ENCODE measurements around the gene MPPED1. TPM values are rescaled to one million over a fixed set of nuclear protein-coding genes. Genes with fewer than 3 reads are reported as not detected.

MPPED1 gene
- total RNA-seq, 2 experiments from 2014 or later: not detected

GRCh38 chr22:43507235-43507634 lies 95.4 kb downstream of the MPPED1 start:
- no peak overlapping the region for H3K4me3 Mint-ChIP-seq
- no peaks in the 10 kb centered on the region for H3K4me1 Mint-ChIP-seq
- DNase-seq: no peak
- H3K36me3 Mint-ChIP-seq: no peaks in the 10 kb centered on the region
- H3K27me3 Mint-ChIP-seq: no peaks in the 10 kb centered on the region
- no peak overlapping the region for H3K27ac Mint-ChIP-seq
- H3K9me3 Mint-ChIP-seq: no peaks in the 10 kb centered on the region

- Mint-ChIP-seq H3K27me3 (no peaks in the 10 kb centered on the region), H3K36me3 (no peaks in the 10 kb centered on the region), H3K4me1 (no peaks in the 10 kb centered on the region), H3K27ac (no peak overlapping the region), H3K4me3 (no peak overlapping the region), H3K9me3 (no peaks in the 10 kb centered on the region)
- DNase-seq: no peak
These were observed 96.7 kb downstream of the MPPED1 start for GRCh38 chr22:43508489-43508888.

GRCh38 chr22:43509337-43509736 lies 97.5 kb downstream of the MPPED1 start:
- no peaks in the 10 kb centered on the region for H3K9me3 Mint-ChIP-seq
- no peaks in the 10 kb centered on the region for H3K36me3 Mint-ChIP-seq
- no peak overlapping the region for H3K27ac Mint-ChIP-seq
- no peak overlapping the region for H3K4me3 Mint-ChIP-seq
- DNase-seq: no peak
- no peaks in the 10 kb centered on the region for H3K27me3 Mint-ChIP-seq
- H3K4me1 Mint-ChIP-seq: no peaks in the 10 kb centered on the region

GRCh38 chr22:43510281-43511070 lies 98.7 kb downstream of the MPPED1 start:
- no peaks in the 10 kb centered on the region for H3K9me3 Mint-ChIP-seq
- no peaks in the 10 kb centered on the region for H3K4me1 Mint-ChIP-seq
- no peaks in the 10 kb centered on the region for H3K27me3 Mint-ChIP-seq
- no peak for DNase-seq
- no peak overlapping the region for H3K27ac Mint-ChIP-seq
- no peak overlapping the region for H3K4me3 Mint-ChIP-seq
- H3K36me3 Mint-ChIP-seq: no peaks in the 10 kb centered on the region

- Mint-ChIP-seq H3K27me3 (no peaks in the 10 kb centered on the region), H3K9me3 (no peaks in the 10 kb centered on the region), H3K4me3 (no peak overlapping the region), H3K36me3 (no peaks in the 10 kb centered on the region), H3K4me1 (no peaks in the 10 kb centered on the region), H3K27ac (no peak overlapping the region)
- no peak for DNase-seq
These were observed 99.6 kb downstream of the MPPED1 start for GRCh38 chr22:43511276-43511910.

GRCh38 chr22:43512279-43512678 lies 100.5 kb downstream of the MPPED1 start:
- Mint-ChIP-seq H3K9me3 (no peaks in the 10 kb centered on the region), H3K4me3 (no peak overlapping the region), H3K27me3 (peaks cover 4% of the 10 kb centered on the region), H3K27ac (no peak overlapping the region), H3K4me1 (no peaks in the 10 kb centered on the region), H3K36me3 (no peaks in the 10 kb centered on the region)
- no peak for DNase-seq

- no peak overlapping the region for H3K27ac Mint-ChIP-seq
- H3K9me3 Mint-ChIP-seq: no peaks in the 10 kb centered on the region
- H3K4me3 Mint-ChIP-seq: no peak overlapping the region
- no peaks in the 10 kb centered on the region for H3K36me3 Mint-ChIP-seq
- H3K27me3 Mint-ChIP-seq: peaks cover 10% of the 10 kb centered on the region
- H3K4me1 Mint-ChIP-seq: no peaks in the 10 kb centered on the region
- no peak for DNase-seq
These were observed 102.8 kb downstream of the MPPED1 start for GRCh38 chr22:43514476-43515157.

- Mint-ChIP-seq H3K27ac (no peak overlapping the region), H3K9me3 (peaks cover 1% of the 10 kb centered on the region), H3K36me3 (no peaks in the 10 kb centered on the region), H3K4me1 (peaks cover 3% of the 10 kb centered on the region), H3K4me3 (no peak overlapping the region), H3K27me3 (peaks cover 13% of the 10 kb centered on the region)
- DNase-seq: no peak
These were observed 103.6 kb downstream of the MPPED1 start for GRCh38 chr22:43515411-43515810.

- Mint-ChIP-seq H3K36me3 (no peaks in the 10 kb centered on the region), H3K4me1 (peaks cover 7% of the 10 kb centered on the region), H3K9me3 (peaks cover 3% of the 10 kb centered on the region), H3K4me3 (no peak overlapping the region), H3K27ac (no peak overlapping the region), H3K27me3 (peaks cover 13% of the 10 kb centered on the region)
- DNase-seq: no peak
These were observed 104.1 kb downstream of the MPPED1 start for GRCh38 chr22:43515902-43516301.

- DNase-seq: no peak
- no peak overlapping the region for H3K4me3 Mint-ChIP-seq
- H3K36me3 Mint-ChIP-seq: no peaks in the 10 kb centered on the region
- peaks cover 10% of the 10 kb centered on the region for H3K4me1 Mint-ChIP-seq
- peaks cover 3% of the 10 kb centered on the region for H3K9me3 Mint-ChIP-seq
- no peak overlapping the region for H3K27ac Mint-ChIP-seq
- peaks cover 13% of the 10 kb centered on the region for H3K27me3 Mint-ChIP-seq
These were observed 104.6 kb downstream of the MPPED1 start for GRCh38 chr22:43516386-43516785.

- no peak overlapping the region for H3K4me3 Mint-ChIP-seq
- peaks cover 10% of the 10 kb centered on the region for H3K4me1 Mint-ChIP-seq
- H3K36me3 Mint-ChIP-seq: no peaks in the 10 kb centered on the region
- H3K9me3 Mint-ChIP-seq: peaks cover 3% of the 10 kb centered on the region
- DNase-seq: no peak
- H3K27ac Mint-ChIP-seq: no peak overlapping the region
- H3K27me3 Mint-ChIP-seq: peaks cover 13% of the 10 kb centered on the region
These were observed 105.3 kb downstream of the MPPED1 start for GRCh38 chr22:43516996-43517635.

GRCh38 chr22:43520632-43521039 lies 108.8 kb downstream of the MPPED1 start:
- peak overlapping the region; percentile 71 for H3K27ac Mint-ChIP-seq
- H3K4me1 Mint-ChIP-seq: peaks cover 10% of the 10 kb centered on the region
- no peak overlapping the region for H3K4me3 Mint-ChIP-seq
- no peak for DNase-seq
- H3K27me3 Mint-ChIP-seq: peaks cover 24% of the 10 kb centered on the region
- peaks cover 3% of the 10 kb centered on the region for H3K9me3 Mint-ChIP-seq
- H3K36me3 Mint-ChIP-seq: no peaks in the 10 kb centered on the region

GRCh38 chr22:43521716-43522115 lies 109.9 kb downstream of the MPPED1 start:
- H3K36me3 Mint-ChIP-seq: no peaks in the 10 kb centered on the region

GRCh38 chr22:43526117-43526655 lies 114.4 kb downstream of the MPPED1 start:
- Mint-ChIP-seq H3K4me1 (peaks cover under 1% of the 10 kb centered on the region), H3K27me3 (peaks cover 31% of the 10 kb centered on the region), H3K27ac (no peak overlapping the region), H3K36me3 (no peaks in the 10 kb centered on the region), H3K4me3 (no peak overlapping the region), H3K9me3 (no peaks in the 10 kb centered on the region)
- DNase-seq: no peak

More at GRCh38 chr22:43521716-43522115, 109.9 kb downstream of the MPPED1 start:
- Mint-ChIP-seq H3K4me1 (peaks cover 10% of the 10 kb centered on the region), H3K9me3 (peaks cover 3% of the 10 kb centered on the region), H3K4me3 (no peak overlapping the region), H3K27me3 (peaks cover 32% of the 10 kb centered on the region), H3K27ac (no peak overlapping the region)
- DNase-seq: no peak

GRCh38 chr22:43526946-43527345 lies 115.1 kb downstream of the MPPED1 start:
- DNase-seq: no peak
- Mint-ChIP-seq H3K27ac (no peak overlapping the region), H3K4me1 (no peaks in the 10 kb centered on the region), H3K4me3 (no peak overlapping the region), H3K27me3 (peaks cover 31% of the 10 kb centered on the region), H3K9me3 (no peaks in the 10 kb centered on the region), H3K36me3 (no peaks in the 10 kb centered on the region)
